ENCODE results near the gene NEK9.

The NEK9 gene

GRCh38 chr14:75174066-75174465, 47.2 kb upstream of the NEK9 start:
- Histone ChIP-seq H3K36me3 (replicated peaks; ENCODE audit: insufficient read depth, low read length) (no peaks in the 10 kb centered on the region), H3F3A (ENCODE audit: insufficient read depth, low read length) (no peaks in the 10 kb centered on the region), H3K4me2 (ENCODE audit: low read depth, low read length) (no peak overlapping the region), H3K79me2 (ENCODE audit: low read length) (peaks cover 66% of the 10 kb centered on the region), H3K4me3 (ENCODE audit: low read length) (no peak overlapping the region), H3K9me3 (replicated peaks; ENCODE audit: insufficient read depth, low read length) (no peaks in the 10 kb centered on the region), H2AFZ (ENCODE audit: low read length) (no peak overlapping the region), H3K27me3 (replicated peaks; ENCODE audit: insufficient read depth, low read length) (no peaks in the 10 kb centered on the region), H4K20me1 (ENCODE audit: insufficient read depth, low read length) (no peaks in the 10 kb centered on the region), H3K4me1 (ENCODE audit: low read length) (0 out of 2 replicates have a peak, but pooled peaks cover 4% of the 10 kb centered on the region), H3K9me2 (replicated peaks; ENCODE audit: insufficient read depth, low read length) (no peaks in the 10 kb centered on the region), H3K9ac (ENCODE audit: low read length) (no peak overlapping the region), H3K27ac (ENCODE audit: low read length) (no peak overlapping the region)
- TF ChIP-seq EZH2phosphoT487 (IDR thresholded peaks at IDR 0.05; ENCODE audit: low read length) (no peak), CTCF (IDR thresholded peaks at IDR 0.05; ENCODE audit: low read length) (no peak), EZH2 (optimal IDR thresholded peaks at IDR 0.05; ENCODE audit: low read depth, low read length) (no peak)
- DNase-seq, result no peak

- TF ChIP-seq CTCF (IDR thresholded peaks at IDR 0.05; ENCODE audit: low read length) (no peak), EZH2phosphoT487 (IDR thresholded peaks at IDR 0.05; ENCODE audit: low read length) (no peak), EZH2 (optimal IDR thresholded peaks at IDR 0.05; ENCODE audit: low read depth, low read length) (no peak)
- H3K79me2 ChIP-seq (ENCODE audit: low read length), result peaks cover 97% of the 10 kb centered on the region
- H3K4me1 ChIP-seq (ENCODE audit: low read length), result 0 out of 2 replicates have a peak, but pooled peaks cover 4% of the 10 kb centered on the region
- H3K4me2 ChIP-seq (ENCODE audit: low read depth, low read length), result no peak overlapping the region
- H2AFZ ChIP-seq (ENCODE audit: low read length), result no peak overlapping the region
- no peak overlapping the region for H3K4me3 ChIP-seq (ENCODE audit: low read length)
- no peak overlapping the region for H3K9ac ChIP-seq (ENCODE audit: low read length)
- H4K20me1 ChIP-seq (ENCODE audit: insufficient read depth, low read length), result 0 out of 2 replicates have a peak, but pooled peaks cover 4% of the 10 kb centered on the region
- no peaks in the 10 kb centered on the region for H3K27me3 ChIP-seq (replicated peaks; ENCODE audit: insufficient read depth, low read length)
- no peaks in the 10 kb centered on the region for H3F3A ChIP-seq (ENCODE audit: insufficient read depth, low read length)
- no peak overlapping the region for H3K27ac ChIP-seq (ENCODE audit: low read length)
- no peak for DNase-seq
- H3K36me3 ChIP-seq (replicated peaks; ENCODE audit: insufficient read depth, low read length), result no peaks in the 10 kb centered on the region
- H3K9me2 ChIP-seq (replicated peaks; ENCODE audit: insufficient read depth, low read length), result no peaks in the 10 kb centered on the region
- H3K9me3 ChIP-seq (replicated peaks; ENCODE audit: insufficient read depth, low read length), result no peaks in the 10 kb centered on the region
These were observed 43.9 kb upstream of the NEK9 start for GRCh38 chr14:75170772-75171171.

GRCh38 chr14:75168586-75169335, 41.9 kb upstream of the NEK9 start:
- TF ChIP-seq EZH2 (optimal IDR thresholded peaks at IDR 0.05; ENCODE audit: low read depth, low read length), result no peak
- TF ChIP-seq EZH2phosphoT487 (IDR thresholded peaks at IDR 0.05; ENCODE audit: low read length), result no peak
- TF ChIP-seq CTCF (IDR thresholded peaks at IDR 0.05; ENCODE audit: low read length), result no peak
- Histone ChIP-seq H3K27me3 (replicated peaks; ENCODE audit: insufficient read depth, low read length) (no peaks in the 10 kb centered on the region), H3K79me2 (ENCODE audit: low read length) (peaks cover 94% of the 10 kb centered on the region), H3K9me3 (replicated peaks; ENCODE audit: insufficient read depth, low read length) (no peaks in the 10 kb centered on the region), H3K9me2 (replicated peaks; ENCODE audit: insufficient read depth, low read length) (no peaks in the 10 kb centered on the region), H3K27ac (ENCODE audit: low read length) (no peak overlapping the region), H3K4me2 (ENCODE audit: low read depth, low read length) (no peak overlapping the region), H3K36me3 (replicated peaks; ENCODE audit: insufficient read depth, low read length) (no peaks in the 10 kb centered on the region), H4K20me1 (ENCODE audit: insufficient read depth, low read length) (0 out of 2 replicates have a peak, but pooled peaks cover 4% of the 10 kb centered on the region), H3K4me3 (ENCODE audit: low read length) (no peak overlapping the region), H3K4me1 (ENCODE audit: low read length) (no peaks in the 10 kb centered on the region), H2AFZ (ENCODE audit: low read length) (no peak overlapping the region), H3K9ac (ENCODE audit: low read length) (no peak overlapping the region), H3F3A (ENCODE audit: insufficient read depth, low read length) (no peaks in the 10 kb centered on the region)
- no peak for DNase-seq

All from MM.1S (cell line).